Measurements from ENCODE around the gene TTLL5.

TTLL5 gene

DNA sequence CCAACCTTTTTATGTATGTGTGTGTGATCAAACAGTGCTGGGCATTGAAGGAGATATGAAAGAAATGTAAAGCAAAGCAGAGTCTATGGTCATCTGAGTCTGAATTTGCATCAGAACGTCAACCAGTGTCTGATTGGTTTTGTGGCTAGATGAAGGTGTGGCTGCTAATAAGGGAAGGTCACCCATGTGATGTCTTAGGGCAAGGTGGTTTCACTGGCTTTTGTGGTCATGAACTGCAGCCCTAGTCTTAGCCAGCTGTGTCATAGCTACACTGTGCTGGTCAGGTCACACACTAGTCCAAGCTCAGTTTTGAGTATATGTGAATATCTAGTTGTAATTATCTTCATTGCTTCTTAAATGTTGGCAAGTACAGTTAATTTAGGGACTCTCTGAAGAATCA, 214.9 kb downstream of the TTLL5 start:
- DNase-seq = no peak

DNA sequence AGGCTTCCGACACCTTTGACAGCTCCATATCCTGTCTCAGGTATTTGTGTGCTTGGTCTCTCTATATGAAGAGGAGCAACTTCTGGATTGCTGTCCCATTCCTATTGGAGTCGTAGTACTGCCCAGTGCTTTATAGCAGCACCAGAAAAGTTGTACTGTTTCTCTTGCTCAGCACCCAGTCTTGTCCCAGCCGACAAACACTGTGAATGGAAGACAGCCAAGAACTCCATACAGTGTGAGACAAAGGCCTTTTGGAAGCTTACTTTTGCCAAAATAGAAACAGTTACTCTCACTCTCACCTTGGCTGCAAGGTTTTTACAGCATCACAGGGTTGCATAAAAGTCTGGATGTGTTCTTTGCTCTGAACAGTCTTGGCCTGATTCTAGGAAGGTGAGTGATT, 215.5 kb downstream of the TTLL5 start:
- peak; percentile 37 for DNase-seq

DNA sequence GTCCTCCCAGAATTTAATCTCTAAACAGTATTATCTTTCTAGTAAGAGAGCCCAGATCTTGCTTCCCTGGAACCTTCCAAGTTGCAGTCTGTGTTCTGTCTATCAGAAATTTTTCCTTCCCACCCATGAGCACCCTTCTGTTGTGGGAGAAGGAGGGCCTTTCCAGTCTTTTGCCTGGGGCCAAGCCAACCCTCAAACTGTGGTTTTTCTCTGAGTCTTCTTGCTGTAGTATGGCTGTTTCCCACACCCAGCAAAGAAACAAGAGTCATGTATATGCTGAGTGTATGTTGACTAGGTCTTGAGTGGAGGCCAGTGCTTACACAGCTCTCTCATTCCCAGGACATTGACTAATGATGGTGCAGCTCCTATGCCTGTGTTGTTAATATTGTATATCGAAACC, 216.2 kb downstream of the TTLL5 start:
- DNase-seq = peak; percentile 96

DNA sequence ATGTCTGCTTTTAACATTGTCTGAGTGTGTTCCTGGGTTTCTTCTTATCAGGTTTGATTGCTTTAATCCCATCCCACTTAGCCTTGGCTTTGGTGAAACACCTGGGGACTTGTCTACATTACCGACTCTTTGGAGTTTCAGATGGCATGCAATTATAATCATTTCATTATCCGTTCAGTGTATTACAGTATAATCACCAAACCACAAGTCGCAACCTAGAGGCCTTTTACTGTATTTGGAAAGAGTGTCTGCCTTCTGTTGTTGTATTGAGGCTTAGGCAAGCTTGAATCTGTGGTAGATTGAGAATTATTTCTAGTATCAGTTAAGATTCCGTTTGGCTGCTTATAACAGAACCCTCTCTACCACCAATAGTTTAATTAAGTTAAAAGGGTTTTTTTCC, 216.8 kb downstream of the TTLL5 start:
- DNase-seq = no peak

DNA sequence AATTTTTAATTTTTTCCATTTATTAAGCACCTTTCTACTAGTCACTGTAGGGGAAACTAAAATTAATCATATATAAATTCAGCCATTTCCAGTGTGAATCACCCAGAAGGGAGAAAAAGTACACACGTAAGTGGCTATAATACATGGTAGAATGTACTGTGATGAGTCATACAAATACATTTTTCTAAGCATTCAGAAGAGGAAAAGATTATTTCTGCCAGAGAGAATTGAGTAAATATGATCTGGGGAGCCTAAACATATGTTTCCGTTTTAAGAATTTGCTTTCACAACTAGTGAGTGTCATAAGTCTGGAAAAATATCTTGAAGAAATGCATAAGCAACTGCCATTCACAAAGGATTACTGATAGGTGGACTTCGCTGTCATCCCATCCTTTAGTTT, 218.0 kb downstream of the TTLL5 start:
- peak; percentile 95 for DNase-seq

DNA sequence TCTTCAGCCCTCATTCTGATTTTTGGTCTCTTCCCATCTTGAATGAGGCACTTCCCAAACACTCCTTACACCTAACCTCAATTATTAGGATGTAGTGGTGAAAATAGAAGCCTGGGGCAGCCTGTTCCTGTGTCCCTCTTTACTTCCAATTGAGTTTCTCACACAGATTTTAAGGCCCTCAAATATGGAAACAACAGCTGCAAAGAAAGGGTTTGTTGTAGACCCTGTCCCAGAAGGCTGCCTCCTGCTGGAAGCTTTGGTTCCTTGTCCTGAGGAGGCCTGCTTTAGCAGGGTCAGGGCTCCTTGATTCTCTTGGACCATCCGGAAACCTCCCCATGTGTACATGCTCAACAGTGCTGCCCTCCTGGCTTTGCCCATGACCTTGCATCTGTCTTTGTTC, 219.5 kb downstream of the TTLL5 start:
- no peak for DNase-seq

DNA sequence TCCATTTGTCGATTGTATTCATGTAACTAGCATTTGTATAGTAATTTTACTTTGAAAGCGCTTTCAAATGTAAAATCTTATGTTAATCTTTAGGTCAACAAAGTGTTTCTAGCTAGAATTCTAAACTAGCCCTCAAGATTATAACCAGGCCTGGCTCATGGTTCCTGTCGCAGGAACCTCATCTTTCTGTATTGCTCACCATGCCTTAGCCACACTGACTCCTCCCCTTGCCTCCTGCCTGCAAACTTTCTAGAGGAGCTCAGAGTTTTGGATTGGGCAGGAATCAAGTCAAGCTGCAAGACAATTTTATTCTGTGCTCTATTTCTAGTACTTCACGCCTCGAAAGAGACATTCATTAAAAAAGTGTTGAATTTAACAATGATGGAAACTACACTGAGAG, 220.9 kb downstream of the TTLL5 start:
- peak; percentile 41 for DNase-seq

DNA sequence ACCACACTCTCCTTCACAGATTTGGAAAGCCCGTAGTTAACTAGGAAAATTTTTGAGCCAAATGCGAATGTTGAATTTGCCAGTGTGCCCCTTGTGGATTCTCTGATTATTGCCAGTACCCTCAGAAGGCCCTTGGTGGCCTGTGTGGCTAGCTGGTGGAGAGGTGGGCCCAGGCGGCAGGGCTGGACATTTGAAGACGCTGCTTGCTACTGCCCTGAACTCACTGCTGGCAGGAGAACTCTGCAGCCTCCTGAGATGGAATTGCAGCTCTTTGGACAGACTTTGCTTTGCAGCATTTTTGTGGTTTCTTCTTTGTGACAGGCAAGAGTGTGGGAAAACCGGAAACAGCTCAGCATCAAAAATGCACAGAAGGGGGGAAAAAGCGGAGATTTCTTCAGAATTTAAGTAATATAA, 223.2 kb downstream of the TTLL5 start:
- peak; percentile 93 for DNase-seq

DNA sequence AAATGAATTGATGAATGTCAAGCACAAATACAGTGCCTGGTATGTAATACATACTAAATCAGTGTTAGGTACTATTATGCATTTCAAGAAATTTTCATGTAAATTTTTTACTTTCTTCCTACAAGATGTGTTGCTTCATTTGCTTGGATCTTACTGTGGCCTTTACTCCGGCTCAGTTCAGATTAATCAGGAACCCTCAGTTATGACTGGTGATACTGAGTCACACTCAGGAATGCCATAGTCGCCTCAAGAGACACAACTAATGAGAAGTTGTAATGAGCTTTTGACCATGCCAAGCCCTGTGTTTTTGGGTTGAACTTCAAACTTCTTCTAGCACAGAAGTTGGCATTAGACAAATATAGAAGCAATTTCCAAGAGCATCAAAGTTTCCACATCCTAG, 224.8 kb downstream of the TTLL5 start:
- peak; percentile 65 for DNase-seq

DNA sequence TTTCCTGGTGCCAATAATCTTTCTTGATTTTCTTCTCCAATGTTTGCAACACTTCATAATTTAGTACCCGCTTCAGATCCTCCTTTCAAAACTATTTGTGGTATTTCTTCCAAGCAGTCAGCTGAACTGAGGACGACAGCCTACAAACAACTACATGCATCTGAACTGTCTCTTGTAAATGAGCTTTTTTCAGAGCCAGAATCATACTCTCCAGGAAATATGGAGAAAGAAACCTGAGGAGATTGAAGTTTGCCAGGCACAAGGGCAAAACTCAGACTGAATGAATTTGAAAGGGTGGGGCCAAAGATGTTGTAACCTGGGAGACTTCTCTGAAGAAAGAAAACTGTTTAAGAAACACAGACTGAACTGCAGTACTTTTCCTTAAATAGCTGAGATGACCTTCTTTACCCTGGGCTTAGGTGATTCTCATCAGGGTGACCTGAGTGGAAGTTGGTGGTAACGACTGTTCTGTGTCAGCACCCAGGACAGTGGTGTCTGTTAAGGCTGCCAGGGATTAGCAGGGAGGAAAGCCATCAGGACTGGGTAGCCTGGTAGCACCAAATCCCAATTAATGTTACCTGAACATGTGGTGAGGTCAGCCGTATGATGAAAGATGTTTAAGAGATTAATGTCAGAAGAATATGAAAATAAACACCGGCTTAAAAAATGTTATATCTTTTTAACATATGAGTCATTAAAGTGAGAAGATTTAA, 225.7 kb downstream of the TTLL5 start:
- DNase-seq = peak; percentile 46

DNA sequence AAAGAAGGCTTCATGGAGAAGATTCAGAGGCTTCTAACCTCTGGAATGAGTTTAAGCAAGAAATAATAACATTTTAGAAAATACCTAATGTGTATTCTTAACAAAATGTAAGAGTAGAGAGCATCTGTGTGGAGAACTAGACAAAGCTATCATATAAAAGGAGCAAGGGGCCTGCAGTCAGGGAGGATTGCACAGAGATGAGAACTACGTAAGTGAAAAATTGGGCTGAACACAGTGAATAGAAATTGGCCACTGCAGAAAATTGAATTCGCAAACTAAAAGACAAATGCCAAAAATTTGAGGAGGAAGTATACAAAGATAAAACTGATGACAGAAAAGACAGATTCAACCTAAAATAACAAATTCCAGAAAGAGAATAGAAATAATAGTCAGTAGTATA, 227.9 kb downstream of the TTLL5 start:
- no peak for DNase-seq

DNA sequence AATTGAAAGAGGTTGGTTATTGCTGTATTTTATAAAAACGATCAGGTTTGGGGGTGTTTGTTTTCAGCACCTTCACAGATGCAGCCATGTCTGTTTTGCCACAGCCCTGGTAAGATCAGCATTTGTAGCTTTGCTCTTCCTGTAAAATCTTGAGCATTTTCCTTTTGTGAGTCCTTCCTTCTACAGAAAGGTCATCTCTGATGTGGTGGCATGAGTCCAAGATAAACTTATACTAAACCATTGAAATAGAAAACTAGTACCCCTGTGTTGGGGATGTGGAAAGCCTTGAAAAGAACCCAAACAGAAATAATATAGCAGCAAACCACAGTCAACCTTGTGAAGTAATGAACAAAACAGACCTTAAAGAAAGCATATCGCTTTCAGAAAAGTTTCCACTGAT, 235.3 kb downstream of the TTLL5 start:
- DNase-seq = peak; percentile 18

DNA sequence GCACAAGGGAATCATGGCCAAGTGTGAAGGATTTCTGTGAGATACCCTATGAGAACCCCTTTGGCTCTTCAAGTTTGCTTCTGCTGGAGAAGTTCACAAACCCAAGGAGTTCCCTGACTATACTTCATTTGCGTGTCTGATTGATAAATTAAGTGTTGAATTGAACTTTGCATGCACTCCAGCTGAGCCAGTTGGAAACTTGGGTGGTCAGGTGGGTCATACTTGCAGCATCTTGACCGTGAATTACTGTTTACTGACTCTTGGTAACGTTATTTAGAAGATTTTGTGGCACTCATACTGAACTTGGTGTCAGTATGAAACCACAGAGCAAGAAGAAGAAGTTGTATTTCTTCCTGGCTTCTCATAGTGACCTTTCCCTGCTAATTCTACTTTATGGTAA, 243.3 kb downstream of the TTLL5 start:
- no peak for DNase-seq

DNA sequence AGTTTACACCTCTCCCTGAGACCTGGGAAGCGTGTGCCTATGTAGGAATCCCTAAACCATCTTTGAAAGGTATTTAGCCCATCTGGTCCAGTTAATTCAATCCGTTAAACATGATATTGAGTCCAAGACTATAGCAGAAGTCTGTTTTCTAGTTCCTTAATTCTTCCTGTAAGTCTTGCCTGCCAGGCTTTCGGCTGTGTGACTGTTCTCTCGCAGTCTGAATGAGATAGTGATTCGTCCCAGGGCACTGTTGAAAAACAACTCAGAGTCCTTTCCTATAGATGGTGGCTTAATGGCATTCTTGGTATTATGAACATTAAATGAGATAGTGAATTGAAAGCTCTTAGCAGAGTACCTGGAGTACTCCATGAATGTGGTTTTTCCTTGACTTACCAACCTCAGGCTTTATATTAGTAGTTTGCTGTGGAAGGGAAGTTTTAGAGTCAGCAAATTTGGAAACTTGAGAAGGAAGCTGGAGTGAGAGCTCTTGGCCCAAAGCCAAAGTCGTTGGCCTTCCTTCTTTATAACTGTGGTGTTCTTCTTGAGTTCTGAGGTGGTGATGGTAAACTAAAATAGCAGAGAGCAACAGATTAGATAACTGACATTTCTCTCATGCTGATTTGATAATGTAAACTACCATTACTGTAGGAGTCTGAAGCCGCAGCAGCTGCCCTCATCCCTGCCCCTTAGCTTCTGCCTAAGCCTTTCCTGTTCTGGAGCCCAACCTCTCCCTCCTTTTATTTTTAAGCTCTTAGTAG, 244.3 kb downstream of the TTLL5 start:
- peak; percentile 45 for DNase-seq

DNA sequence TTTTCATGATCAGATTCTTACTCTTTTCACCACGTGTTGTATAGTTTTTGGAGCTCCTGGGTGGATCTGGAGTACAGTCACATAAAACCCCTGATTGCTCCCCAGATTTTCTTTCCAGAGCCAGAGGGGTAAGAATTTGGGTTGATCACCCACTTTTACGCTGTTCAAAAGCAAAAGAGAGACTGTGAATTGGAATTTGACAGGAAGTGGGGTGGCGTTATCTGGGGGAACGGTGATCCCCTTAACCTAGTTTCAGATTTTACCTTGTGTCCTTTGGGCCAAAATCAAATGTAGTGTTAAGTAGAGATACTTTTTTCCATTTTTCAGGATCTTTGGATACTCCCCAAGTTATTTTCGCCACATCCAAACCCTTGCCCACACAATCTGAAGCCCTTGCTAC, 245.2 kb downstream of the TTLL5 start:
- no peak for DNase-seq

DNA sequence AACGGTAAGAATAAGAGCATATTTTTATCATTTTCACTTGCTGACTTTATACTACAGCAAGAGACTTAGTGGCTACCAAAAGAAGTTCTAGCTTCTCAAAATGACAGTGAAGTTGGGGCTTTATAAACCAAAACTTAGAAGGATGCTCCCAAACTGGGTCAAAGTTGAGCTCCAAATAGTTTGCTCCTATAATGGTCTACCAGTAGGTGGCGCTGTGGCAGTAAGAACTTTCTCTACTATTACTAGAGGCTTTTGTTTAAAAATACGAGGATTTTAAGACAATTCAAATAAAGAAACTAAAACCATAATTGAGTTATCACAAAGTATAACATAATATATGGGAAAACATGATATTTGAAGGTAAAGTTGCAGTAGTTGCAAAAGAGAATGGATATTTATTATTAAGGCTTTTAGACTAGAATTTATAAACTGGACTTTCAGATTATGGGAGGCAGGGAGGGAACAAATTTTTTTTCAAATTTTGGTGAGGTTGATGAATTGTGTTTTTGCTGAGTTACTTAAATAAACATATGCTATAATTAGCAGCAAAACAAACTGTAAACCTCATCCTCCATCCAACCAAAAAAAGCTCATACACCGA, 245.7 kb downstream of the TTLL5 start:
- peak; percentile 62 for DNase-seq

DNA sequence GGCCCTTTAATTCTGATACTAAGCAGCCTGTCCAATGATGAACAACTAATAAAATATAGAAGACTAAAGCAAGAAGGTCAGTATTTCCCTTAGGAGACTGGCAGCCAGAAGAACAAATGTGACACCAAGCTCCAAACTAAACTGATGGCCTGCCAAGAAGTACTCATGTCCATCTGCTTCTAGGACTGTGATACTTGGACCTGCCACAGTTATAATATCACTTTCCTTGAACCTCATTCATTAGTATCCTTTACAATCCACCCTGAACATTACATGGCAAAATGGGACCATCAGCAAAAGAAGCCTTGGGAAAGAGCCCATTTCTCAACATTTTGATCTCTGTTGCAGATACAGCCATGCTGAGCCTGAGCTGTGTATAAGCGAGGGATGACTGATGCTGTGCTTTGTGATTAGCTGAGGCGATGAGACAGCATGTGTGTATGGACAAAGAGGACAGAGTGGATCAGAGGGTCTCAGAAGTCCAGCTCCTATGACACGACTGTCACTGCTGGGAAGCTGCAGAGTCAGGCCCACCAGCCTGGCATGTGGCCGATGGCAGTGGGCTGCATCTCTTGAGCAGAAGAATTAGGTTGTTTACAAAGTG, 246.8 kb downstream of the TTLL5 start:
- DNase-seq = no peak

DNA sequence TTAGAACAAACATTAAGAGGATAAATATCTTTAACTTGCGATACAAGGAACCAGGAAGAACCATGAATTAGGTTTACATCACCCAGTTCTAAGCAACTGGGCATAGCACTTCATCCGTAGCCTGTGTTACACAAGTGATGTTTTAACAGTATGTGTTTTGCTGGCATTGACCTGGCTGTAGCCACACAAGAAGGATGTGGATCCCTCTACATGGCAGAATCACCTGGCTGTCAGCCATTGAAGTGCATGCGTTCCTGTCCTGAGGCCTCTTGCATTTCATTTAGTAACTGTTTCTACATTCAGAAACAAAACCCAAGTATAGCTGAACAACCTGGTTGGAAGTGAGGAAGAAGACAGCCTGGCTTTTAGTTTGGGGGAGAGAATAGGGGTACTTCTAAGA, 248.6 kb downstream of the TTLL5 start:
- no peak for DNase-seq

DNA sequence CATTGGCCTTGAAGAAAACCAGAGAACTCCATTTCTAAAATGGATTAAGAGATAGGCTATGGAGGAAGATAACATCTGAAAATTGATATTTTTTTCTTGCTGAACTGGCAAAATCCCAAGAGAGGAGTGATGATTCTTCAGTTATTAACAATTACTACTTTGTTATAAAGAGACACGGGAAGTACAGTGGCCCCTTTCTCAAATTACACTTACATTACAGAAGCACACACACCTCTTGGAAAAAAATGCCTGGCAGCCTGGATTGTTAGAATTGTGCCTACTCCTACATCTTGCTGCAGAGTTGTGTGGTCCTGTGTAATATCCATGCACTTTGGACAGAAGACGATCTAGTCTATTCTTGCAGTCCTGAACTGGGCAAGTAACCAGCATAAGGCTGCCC, 249.0 kb downstream of the TTLL5 start:
- DNase-seq = no peak

DNA sequence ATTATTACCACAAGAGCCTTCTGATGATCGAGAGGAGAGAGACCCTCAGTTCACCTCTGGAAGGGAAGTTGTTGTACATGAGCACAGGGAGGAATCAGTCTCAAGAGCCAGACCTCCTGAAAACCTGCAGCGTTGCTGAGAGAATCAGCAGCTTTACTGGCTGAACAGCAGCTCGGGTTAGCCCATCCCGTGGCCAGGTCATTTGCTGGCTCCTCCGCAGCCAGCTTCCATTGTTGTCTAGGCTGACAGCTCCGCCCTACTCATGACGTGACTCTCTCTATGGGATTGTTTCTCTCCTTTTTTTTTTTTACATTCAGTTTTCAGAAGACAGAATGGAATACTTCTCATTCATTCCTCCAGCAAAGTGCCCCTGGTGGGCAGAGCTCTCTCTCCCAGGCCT, 250.8 kb downstream of the TTLL5 start:
- DNase-seq = peak; percentile 31

DNA sequence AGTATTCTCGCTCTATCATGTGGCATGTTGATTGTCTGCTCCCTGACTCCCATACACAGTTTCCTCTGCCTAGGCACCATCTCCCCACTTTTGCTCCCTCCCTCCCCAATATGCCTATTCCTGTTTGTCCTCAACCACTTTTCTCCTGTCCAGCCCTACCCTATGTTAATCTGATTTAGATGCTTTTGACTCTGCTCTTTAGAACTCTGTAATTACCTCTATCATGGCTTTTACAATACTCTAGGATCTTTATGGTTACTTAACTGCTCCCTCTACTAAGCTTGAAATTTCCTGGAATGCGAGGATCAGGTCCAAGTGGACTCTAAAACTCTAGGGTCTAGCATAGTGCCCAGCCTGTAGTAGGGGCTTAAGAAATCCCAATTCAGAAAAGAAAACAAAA, 252.1 kb downstream of the TTLL5 start:
- DNase-seq = no peak

DNA sequence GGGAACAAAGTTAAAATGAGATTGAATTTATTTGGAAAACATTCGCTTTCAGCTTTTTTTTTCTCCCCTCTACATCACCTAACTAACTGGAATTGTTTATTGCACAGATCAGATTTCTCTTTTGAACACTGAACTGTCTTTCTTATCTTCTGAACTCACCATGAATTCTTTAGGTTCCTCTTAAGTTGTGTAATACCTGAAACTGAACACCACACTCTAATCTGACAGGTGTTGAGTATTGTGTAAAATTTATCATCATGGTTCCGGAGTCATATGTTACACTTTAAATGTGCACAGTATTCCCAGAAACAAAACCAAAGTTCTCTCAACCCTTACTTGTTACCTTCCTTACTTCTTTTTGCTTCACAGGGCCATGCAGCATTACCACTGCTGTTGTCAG, 254.0 kb downstream of the TTLL5 start:
- DNase-seq = no peak

DNA sequence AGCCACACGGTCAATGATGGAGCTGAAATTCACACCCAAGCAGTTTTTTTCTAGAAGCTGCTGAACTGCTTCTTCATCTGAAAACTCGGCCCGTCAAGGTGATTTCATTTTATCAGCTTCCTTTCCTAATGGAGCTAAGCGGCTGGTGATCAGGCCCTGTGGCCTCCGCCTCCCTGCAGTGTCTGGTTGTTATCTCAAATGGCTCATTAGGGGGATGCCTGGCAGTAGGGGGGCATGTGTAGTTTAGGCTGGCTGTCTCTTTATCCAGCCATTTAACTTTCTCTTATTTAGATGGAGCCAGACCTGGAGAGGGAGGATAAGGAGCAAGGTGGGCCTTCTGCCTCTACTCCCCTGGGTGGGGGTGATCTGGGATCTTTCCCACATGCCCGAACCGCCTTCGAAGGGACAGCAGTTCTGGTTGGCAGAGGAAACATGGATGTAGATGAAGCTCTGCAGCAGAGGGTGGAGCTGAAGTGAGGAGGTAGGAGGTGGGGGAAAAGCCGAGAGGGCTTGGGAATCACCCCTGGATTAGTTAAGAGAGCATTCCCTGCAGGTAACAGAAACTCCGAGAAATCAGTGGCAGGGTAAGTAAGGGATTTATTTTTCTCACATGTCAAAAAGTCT, 256.4 kb downstream of the TTLL5 start:
- DNase-seq = no peak

Measured in fibroblast of upper back skin (primary cell).